Measurements from ENCODE around the gene PM20D2.

Gene PM20D2

DNA sequence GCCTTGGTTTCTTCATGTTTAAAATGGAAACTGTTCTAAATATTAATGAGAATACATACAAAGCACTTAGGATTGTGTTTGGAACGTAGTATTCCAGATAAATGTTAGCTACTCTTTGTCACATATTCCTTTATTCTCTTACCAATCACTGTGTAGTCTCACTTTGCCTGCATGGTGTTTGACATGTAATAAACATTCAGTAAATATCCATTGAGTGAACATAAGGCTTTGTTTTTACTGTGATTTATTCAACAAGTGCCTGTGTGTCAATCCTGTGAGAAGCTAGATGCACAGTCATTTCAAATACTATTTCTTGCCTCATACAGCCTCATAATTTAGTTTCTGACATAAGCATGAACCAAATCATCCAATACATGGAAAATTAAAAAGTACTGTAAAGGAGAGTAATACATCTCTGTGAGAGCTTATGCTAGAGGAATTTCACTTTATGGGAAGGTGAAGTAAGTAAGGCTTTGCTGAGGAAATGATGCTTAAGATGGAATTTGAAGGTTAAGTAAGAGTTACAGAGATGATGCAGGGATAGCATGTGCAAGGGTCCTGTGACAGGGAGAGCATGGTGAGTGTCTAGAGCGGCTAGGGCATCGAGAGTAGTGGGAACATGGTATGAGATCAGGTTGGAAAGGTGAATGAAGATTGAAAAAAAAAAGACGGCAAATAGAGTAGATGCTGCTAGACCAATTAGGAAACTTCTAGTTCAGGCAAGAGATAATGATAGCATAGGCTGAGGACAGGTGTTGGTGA, 14.7 kb downstream of the PM20D2 start:
- Mint-ChIP-seq H3K4me1 (ENCODE audit: low read depth in 2 of 2) (peaks cover 0 to 4% of the 10 kb centered on the region in 2 donors), H3K9me3 (no peaks in the 10 kb centered on the region), H3K27me3 (no peaks in the 10 kb centered on the region), H3K27ac (no peak overlapping the region), H3K4me3 (no peak overlapping the region), H3K36me3 (ENCODE audit: insufficient read depth) (peaks cover 21% of the 10 kb centered on the region)
- DNase-seq (no peak), ATAC-seq (replicated peaks) (no peak)

DNA sequence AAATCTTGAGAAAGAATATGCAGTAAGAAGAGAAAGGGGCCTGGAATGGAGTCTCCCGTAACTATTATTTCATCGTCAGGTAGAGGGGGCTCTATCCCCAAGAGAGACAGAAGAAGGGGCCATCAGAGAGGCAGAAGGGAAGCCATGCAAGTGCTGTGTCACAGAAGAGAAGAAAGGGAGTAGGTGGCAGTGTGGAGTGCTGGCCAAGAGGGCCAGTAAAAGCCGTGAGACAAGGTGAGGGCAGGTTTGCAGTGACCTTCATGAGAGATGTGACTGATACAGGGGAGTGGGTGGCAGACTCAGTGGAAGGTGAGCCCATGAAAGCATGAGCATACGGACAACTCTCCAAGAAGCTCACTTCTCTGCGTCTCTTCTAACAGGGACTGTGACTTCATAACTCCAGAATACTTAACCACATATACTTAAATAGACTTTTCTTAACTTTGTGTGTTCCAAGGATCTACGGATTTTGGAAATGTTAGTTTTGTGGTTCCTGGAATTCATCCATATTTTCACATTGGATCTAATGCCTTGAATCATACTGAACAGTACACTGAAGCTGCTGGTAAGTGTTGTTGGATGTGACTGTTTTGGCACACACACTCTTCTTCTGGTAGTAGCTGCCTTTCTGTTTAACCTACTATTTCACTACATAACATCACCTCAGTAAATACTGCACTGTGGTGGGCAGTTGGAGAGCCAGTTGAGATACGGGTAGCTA, 15.6 kb downstream of the PM20D2 start:
- H3K27me3 Mint-ChIP-seq, result no peaks in the 10 kb centered on the region
- H3K36me3 Mint-ChIP-seq (ENCODE audit: insufficient read depth), result peaks cover 19% of the 10 kb centered on the region
- H3K4me1 Mint-ChIP-seq (ENCODE audit: low read depth in 2 of 2), result peaks cover 0 to 2% of the 10 kb centered on the region in 2 donors
- ATAC-seq (replicated peaks) (no peak), DNase-seq (no peak)
- no peak overlapping the region for H3K27ac Mint-ChIP-seq
- H3K4me3 Mint-ChIP-seq, result no peak overlapping the region
- H3K9me3 Mint-ChIP-seq, result no peaks in the 10 kb centered on the region

DNA sequence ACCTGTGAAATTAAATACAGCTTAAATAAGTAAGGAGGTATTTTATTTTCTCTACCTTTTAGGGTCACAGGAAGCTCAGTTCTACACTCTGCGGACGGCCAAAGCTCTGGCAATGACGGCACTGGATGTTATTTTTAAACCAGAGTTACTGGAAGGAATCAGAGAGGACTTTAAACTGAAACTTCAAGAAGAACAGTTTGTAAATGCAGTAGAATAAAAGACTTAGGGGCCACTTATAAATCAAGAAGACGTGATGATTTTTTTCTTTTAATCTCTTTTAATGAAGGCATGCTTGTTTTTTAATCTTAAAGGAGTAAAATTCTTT, 16.2 kb downstream of the PM20D2 start:
- H3K27ac Mint-ChIP-seq, result no peak overlapping the region
- no peaks in the 10 kb centered on the region for H3K27me3 Mint-ChIP-seq
- no peak overlapping the region for H3K4me3 Mint-ChIP-seq
- H3K9me3 Mint-ChIP-seq, result no peaks in the 10 kb centered on the region
- peaks cover 19% of the 10 kb centered on the region for H3K36me3 Mint-ChIP-seq (ENCODE audit: insufficient read depth)
- ATAC-seq (replicated peaks) (no peak), DNase-seq (no peak)
- H3K4me1 Mint-ChIP-seq (ENCODE audit: low read depth in 2 of 2), result no peaks in the 10 kb centered on the region

DNA sequence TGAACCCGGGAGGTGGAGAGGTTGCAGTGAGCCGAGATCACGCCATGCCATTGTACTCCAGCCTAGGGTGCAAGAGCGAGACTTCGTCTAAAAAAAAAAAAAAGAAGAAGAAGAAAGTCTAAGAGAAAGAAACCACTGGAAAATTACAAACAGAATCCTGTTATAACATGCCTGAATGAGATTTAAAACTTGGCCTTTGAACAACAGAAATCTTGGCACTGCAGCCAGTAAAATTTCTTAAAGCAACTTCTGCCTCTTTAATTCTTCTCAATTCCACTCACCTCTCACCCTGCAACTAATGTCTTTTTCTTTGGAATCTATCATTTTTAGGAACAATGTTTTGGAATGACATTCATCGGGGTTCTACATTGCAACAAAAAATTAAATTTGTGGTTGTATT, 26.3 kb downstream of the PM20D2 start:
- H3K36me3 Mint-ChIP-seq (ENCODE audit: insufficient read depth), result no peaks in the 10 kb centered on the region
- H3K9me3 Mint-ChIP-seq, result no peaks in the 10 kb centered on the region
- no peak overlapping the region for H3K4me3 Mint-ChIP-seq
- no peak overlapping the region for H3K27ac Mint-ChIP-seq
- DNase-seq, result no peak
- no peaks in the 10 kb centered on the region for H3K4me1 Mint-ChIP-seq (ENCODE audit: low read depth in 2 of 2)
- ATAC-seq (replicated peaks), result no peak
- H3K27me3 Mint-ChIP-seq, result no peaks in the 10 kb centered on the region

- H3K9me3 Mint-ChIP-seq, result no peaks in the 10 kb centered on the region
- H3K4me1 Mint-ChIP-seq (ENCODE audit: low read depth in 2 of 2), result no peaks in the 10 kb centered on the region
- ATAC-seq (replicated peaks), result no peak
- no peaks in the 10 kb centered on the region for H3K36me3 Mint-ChIP-seq (ENCODE audit: insufficient read depth)
- H3K27ac Mint-ChIP-seq, result no peak overlapping the region
- H3K27me3 Mint-ChIP-seq, result peaks cover under 1% of the 10 kb centered on the region in 2 donors
- H3K4me3 Mint-ChIP-seq, result no peak overlapping the region
- DNase-seq, result no peak
Measured at GRCh38 chr6:89173634-89174033, 27.8 kb downstream of the PM20D2 start.

DNA sequence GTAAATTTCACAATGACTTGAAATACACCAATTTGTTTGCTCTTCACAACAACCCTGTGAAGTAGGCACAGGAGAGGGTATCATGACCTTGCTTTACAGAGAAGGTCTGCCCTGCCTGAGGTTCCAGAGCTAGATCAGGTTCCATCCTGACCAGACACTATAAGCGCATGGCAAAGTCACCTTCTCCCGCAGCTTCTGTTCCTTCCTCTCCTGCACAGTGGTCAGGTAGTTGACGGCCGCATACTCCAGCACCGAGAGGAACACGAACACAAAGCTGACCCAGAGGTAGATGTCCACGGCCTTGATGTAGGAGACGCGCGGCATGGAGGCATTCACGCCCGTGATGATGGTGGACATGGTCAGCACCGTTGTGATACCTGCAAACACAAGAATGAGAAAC, 34.3 kb downstream of the PM20D2 start:
- no peak for DNase-seq
- H3K4me1 Mint-ChIP-seq (ENCODE audit: low read depth in 2 of 2), result no peaks in the 10 kb centered on the region
- no peak for ATAC-seq (replicated peaks)
- no peak overlapping the region for H3K4me3 Mint-ChIP-seq
- no peak overlapping the region for H3K27ac Mint-ChIP-seq
- peaks cover 22 to 64% of the 10 kb centered on the region in 2 donors for H3K27me3 Mint-ChIP-seq
- H3K36me3 Mint-ChIP-seq (ENCODE audit: insufficient read depth), result no peaks in the 10 kb centered on the region
- H3K9me3 Mint-ChIP-seq, result no peaks in the 10 kb centered on the region

- Mint-ChIP-seq H3K27ac (no peak overlapping the region), H3K36me3 (ENCODE audit: insufficient read depth) (no peaks in the 10 kb centered on the region), H3K4me3 (no peak overlapping the region), H3K9me3 (no peaks in the 10 kb centered on the region), H3K27me3 (peaks cover 22 to 68% of the 10 kb centered on the region in 2 donors), H3K4me1 (ENCODE audit: low read depth in 2 of 2) (no peaks in the 10 kb centered on the region)
- ATAC-seq (replicated peaks) (no peak), DNase-seq (no peak)
Measured at GRCh38 chr6:89180971-89181370, 35.1 kb downstream of the PM20D2 start.

GRCh38 chr6:89183294-89183693, 37.4 kb downstream of the PM20D2 start:
- DNase-seq (no peak), ATAC-seq (replicated peaks) (no peak)
- Mint-ChIP-seq H3K27me3 (peaks cover 31 to 80% of the 10 kb centered on the region in 2 donors), H3K4me3 (no peak overlapping the region), H3K36me3 (ENCODE audit: insufficient read depth) (no peaks in the 10 kb centered on the region), H3K27ac (no peak overlapping the region), H3K4me1 (ENCODE audit: low read depth in 2 of 2) (no peaks in the 10 kb centered on the region), H3K9me3 (no peaks in the 10 kb centered on the region)

DNA sequence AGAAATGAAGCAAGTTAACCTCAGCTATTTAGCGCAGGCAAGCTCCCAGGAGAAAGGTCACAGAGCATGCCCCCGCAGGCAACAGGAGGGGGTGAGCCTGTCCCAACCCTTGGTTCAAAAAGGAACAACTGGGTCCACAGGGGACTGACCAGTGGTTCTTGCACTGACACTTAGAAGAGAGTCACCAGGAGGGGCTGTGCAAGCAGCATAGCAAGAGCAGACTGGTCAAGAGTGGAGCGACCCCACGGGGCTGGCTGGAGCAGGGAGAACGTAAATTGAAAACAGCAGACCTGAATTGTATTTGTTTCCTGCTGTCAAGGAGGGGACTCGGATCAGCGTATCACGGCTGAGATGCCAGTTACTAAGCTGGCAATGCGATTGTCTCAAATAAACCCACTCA, 38.5 kb downstream of the PM20D2 start:
- H3K27ac Mint-ChIP-seq, result no peak overlapping the region

GRCh38 chr6:89186762-89187161, 40.9 kb downstream of the PM20D2 start:
- ATAC-seq (replicated peaks) (no peak), DNase-seq (no peak)
- H3K4me3 Mint-ChIP-seq, result no peak overlapping the region
- H3K27me3 Mint-ChIP-seq, result peaks cover 27 to 54% of the 10 kb centered on the region in 2 donors
- H3K27ac Mint-ChIP-seq, result no peak overlapping the region
- H3K36me3 Mint-ChIP-seq (ENCODE audit: insufficient read depth), result no peaks in the 10 kb centered on the region
- H3K9me3 Mint-ChIP-seq, result no peaks in the 10 kb centered on the region
- H3K4me1 Mint-ChIP-seq (ENCODE audit: low read depth in 2 of 2), result no peaks in the 10 kb centered on the region

More for the DNA sequence above, 38.5 kb downstream of the PM20D2 start:
- Mint-ChIP-seq H3K9me3 (no peaks in the 10 kb centered on the region), H3K4me3 (no peak overlapping the region), H3K27me3 (peaks cover 31 to 77% of the 10 kb centered on the region in 2 donors), H3K36me3 (ENCODE audit: insufficient read depth) (no peaks in the 10 kb centered on the region), H3K4me1 (ENCODE audit: low read depth in 2 of 2) (no peaks in the 10 kb centered on the region)
- no peak for ATAC-seq (replicated peaks)
- no peak for DNase-seq

- no peaks in the 10 kb centered on the region for H3K36me3 Mint-ChIP-seq (ENCODE audit: insufficient read depth)
- ATAC-seq (replicated peaks) (no peak), DNase-seq (no peak)
- H3K4me3 Mint-ChIP-seq, result no peak overlapping the region
- H3K4me1 Mint-ChIP-seq (ENCODE audit: low read depth in 2 of 2), result no peaks in the 10 kb centered on the region
- peaks cover 29 to 56% of the 10 kb centered on the region in 2 donors for H3K27me3 Mint-ChIP-seq
- H3K9me3 Mint-ChIP-seq, result no peaks in the 10 kb centered on the region
- no peak overlapping the region for H3K27ac Mint-ChIP-seq
Measured at GRCh38 chr6:89187504-89187903, 41.6 kb downstream of the PM20D2 start.

DNA sequence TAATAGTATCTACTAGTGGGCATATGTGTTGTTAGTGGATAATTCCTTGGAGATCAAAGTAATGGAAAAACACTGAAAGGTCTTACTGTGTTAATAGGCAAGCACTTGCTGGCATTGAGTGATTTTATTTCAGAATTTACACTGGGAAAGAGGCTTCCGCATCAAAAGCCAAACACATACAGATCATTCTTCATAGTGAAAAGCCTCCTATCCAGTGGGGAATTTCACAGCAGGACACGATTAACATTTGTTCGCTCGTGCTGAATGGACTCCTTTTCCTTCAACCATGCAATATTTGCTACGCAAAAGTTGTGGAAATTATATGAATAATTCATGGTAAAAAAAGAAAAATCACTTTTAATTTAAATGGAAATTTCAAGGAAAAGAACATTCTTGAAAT, 44.9 kb downstream of the PM20D2 start:
- Mint-ChIP-seq H3K9me3 (no peaks in the 10 kb centered on the region), H3K27ac (no peak overlapping the region), H3K4me3 (no peak overlapping the region)

GRCh38 chr6:89194559-89194958, 48.7 kb downstream of the PM20D2 start:
- ATAC-seq (replicated peaks) (no peak), DNase-seq (no peak)
- no peak overlapping the region for H3K27ac Mint-ChIP-seq
- H3K4me1 Mint-ChIP-seq (ENCODE audit: low read depth in 2 of 2), result no peaks in the 10 kb centered on the region
- H3K27me3 Mint-ChIP-seq, result peaks cover 19 to 20% of the 10 kb centered on the region in 2 donors
- peaks cover 3% of the 10 kb centered on the region for H3K36me3 Mint-ChIP-seq (ENCODE audit: insufficient read depth)
- no peak overlapping the region for H3K4me3 Mint-ChIP-seq
- H3K9me3 Mint-ChIP-seq, result no peaks in the 10 kb centered on the region

More for the DNA sequence above, 44.9 kb downstream of the PM20D2 start:
- peaks cover 29 to 33% of the 10 kb centered on the region in 2 donors for H3K27me3 Mint-ChIP-seq
- no peak for ATAC-seq (replicated peaks)
- no peaks in the 10 kb centered on the region for H3K36me3 Mint-ChIP-seq (ENCODE audit: insufficient read depth)
- DNase-seq, result no peak
- H3K4me1 Mint-ChIP-seq (ENCODE audit: low read depth in 2 of 2), result no peaks in the 10 kb centered on the region

DNA sequence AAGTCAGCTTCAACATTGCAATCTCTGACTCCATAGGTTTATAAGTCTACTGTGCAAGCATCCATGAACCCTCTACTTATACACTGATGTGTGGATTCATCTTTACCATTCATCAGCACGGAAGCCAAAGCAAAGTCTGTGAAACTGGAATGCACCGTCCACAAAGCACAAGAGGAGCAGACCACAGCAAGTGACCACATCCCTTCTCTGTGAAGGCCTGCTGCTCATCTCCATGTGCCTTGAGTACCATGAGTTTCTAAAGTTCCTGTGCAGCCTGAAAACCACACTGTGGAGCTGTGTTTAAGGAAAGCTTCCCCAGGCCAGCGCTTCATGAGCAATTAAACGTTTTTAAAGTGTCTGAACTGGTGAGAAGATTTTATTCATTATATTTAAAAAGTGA, 51.3 kb downstream of the PM20D2 start:
- ATAC-seq (replicated peaks) (no peak), DNase-seq (no peak)
- Mint-ChIP-seq H3K27ac (no peak overlapping the region), H3K27me3 (peaks cover 12 to 19% of the 10 kb centered on the region in 2 donors), H3K4me1 (ENCODE audit: low read depth in 2 of 2) (no peaks in the 10 kb centered on the region), H3K36me3 (ENCODE audit: insufficient read depth) (peaks cover 3% of the 10 kb centered on the region), H3K9me3 (no peaks in the 10 kb centered on the region), H3K4me3 (no peak overlapping the region)
